Frontal cortex (tissue), 4 donors: ENCODE measurements around the gene RFTN1. TPM values are rescaled to one million over a fixed set of nuclear protein-coding genes. Genes with fewer than 3 reads are reported as not detected.

Source experiments
- DNase-seq, 2 donors: peaks; one replicate each; pipeline ENCODE4 v3.0.0; 2012; ENCODE audit warnings: low spot score in 2 of 2
- FAIRE-seq: peaks from 2 replicates; lab custom pipeline; 2012; peaks lifted over from hg19 to GRCh38; lab: Jason Lieb, UNC
- total RNA-seq: library from RNA; depleted of rRNA; stranded (reverse); fragments of >200 nt; gene quantifications from one replicate; pipeline ENCODE4 v1.2.3, GENCODE V29; 2014
- donor health status: control.
- donor health status: control.
- donor health status: control.

RFTN1 gene
- total RNA-seq, 1 donor from 2014 or later = 11.0 TPM

DNA sequence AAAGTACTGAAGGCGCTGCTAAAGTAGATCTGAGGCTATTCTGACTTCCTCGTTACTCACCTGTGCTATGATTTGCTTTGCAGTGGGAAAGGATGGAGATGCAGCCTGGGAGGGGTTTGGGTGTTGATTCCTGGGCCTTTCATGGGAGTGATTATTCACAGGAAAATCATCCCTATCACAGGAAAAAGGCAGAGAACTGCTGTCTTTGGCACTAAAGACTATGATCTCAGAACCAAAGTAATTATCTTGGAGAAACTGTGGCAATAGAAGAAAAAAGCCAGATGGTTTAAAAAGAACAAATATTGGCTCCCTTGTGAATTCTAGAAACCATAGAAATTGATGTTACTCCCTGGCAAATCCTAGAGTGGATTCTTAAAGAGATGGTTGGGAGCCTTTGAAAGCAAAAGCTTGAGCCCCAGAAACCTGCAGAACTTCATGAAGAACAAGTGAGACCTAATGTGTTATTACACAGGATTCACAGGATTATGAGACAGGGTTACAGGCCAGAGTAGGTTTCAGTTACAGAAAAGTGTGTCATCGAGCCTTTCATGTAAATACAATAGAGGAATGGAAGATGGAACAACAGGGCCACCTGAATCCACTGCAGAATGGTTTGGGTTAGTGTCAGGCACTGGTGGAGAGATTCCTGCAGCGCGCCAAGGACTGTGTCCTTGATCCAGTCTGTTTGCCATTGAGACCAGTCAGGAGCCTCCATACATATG lies 162.7 kb downstream of the RFTN1 start:
- no peak for FAIRE-seq
- no peak for DNase-seq

DNA sequence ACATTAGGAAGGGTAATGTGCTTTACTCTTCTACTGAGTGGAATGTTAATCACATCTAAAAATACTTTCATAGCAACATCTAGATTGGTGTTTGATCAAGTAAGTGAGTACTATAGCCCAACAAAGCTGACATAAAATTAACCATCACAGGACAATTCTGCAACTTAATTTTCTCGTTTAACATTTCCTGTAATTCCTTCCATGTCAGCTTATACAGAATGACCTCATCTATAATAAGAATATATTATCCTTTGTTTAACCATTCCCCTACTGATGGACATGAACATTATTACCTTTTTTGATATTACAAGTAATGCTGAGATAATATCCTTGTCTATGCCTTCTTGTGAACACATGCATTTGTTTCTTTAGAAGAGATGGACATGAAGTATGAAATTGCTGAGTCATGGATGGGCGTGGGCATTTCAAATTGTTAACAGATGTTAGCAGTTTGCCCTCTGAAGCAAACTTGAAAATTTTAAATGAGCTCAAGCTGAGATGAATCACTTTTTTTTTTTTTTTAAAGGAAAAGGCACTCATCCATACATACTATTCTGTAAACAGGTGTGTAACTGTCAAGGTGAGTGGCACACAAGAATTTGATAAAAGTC lies 163.4 kb downstream of the RFTN1 start:
- FAIRE-seq (no peak), DNase-seq (no peak)

DNA sequence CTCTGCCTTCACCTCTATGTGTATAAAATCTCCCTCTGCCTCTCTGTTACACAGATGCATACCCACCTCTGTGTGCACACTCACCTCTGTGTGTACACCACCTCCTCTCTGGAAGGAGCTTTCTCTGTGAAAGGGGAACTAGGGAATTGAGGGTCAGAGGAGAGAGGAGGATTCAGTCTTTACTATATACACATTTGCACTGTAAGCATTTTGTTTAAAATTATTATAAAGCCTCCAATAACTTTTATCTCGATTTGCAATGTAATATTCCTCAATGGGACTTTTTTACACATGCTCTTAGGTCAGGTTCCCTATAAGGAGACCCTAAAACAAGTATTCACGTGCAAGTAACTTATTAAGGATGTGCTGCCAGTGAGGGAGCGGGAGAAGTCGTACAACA lies 166.0 kb downstream of the RFTN1 start:
- DNase-seq (no peak), FAIRE-seq (no peak)

DNA sequence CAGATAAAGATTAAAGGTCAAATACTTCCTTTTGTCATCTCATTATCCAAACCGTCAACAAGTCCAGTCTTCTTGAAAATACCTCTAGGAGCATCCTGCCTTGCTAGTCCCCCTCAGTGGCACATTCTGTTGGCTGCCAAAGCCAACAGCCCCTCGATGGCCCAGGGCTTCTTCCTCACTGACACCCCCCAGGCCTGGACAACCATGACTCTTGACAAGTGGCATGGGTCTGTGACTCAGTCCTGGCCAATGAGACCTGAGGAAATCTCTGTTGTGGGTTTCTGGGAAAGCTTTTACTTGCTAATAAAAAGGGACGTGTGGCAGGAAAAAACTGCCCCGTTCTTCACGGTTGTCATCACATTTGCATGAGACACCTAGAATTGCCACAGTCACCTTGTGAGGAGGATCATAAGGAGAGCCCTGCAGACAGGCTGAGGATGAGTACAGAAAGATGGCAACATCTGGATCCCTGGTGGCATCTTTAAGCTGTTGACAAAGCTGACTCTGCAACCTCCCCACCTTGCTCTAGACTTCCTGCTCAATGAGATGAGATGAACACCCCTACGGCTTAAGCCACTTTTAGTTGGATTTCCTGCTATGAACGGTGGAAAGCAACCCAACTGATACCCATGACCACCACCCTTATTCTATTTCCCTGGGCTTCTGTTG lies 167.0 kb downstream of the RFTN1 start:
- FAIRE-seq (no peak), DNase-seq (no peak)

DNA sequence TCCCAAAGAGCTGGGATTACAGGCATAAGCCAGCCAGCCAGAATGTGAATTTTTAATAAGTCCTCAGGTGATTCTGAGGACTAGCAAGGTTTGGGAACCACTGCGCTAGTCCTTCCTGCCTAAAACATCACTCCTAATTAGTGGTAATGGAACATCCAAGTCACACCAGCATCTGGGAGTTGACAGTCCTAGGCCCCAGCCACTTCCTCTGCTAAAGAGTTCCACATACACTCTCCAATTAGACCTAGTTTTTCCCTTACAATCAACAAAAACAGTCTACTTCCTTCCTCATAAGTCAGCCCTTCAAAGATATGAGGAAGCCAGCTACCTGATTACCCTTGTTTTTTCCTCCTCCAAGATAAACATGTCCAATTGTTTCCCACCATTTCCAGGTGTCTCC lies 170.4 kb downstream of the RFTN1 start:
- no peak for FAIRE-seq
- DNase-seq = no peak

DNA sequence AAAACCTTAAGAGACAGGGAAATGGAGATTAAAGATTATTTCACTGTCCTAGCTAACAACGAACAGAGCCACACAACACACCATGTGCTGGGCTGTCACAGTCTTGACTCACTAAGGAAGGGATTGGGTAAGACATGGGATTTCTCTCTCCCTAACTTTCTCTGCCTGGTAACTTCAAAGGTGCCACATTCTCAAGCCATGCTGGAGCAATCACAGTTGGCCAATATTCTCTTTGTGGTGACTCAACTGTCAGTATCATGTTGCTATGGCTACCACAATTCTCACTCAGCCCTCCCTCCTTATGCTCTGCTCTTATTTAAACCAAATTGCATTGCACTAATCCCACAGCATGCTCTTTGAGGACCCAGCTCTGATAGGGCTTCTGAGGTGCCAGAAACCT lies 174.5 kb downstream of the RFTN1 start:
- no peak for DNase-seq

DNA sequence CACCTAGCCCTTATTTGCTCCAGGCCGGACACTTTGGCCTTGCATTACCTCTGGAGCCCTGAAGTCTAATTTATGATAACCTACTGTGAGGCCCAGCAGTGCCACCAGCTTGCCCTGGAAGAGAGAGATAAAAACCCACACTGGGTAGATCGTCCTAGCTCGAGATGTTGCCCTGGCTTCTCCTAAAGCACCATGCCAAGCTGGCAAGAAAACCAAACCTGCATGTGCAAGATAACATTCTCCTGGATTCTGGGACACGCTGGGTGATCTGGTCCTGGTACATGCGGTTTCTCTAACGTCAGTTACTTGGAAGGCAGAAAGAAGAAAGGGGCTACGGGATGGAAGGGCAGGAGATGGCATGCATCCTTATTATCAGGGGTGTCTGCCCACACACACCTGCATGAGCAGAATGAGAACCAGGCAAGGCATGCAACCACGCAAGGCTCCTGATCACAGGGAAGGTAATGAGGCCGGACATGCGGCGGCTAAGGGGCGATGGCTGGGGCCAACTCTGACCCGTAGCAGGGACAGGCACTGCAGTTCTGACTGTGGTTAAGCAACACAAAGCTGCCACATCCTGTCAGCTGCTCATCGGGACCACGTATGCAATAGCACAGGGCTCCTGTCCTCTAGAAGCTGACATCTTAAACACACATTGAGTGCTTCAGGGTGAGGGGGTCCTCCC lies 175.5 kb downstream of the RFTN1 start:
- no peak for DNase-seq
- no peak for FAIRE-seq

More for the DNA sequence above, 174.5 kb downstream of the RFTN1 start:
- no peak for FAIRE-seq

DNA sequence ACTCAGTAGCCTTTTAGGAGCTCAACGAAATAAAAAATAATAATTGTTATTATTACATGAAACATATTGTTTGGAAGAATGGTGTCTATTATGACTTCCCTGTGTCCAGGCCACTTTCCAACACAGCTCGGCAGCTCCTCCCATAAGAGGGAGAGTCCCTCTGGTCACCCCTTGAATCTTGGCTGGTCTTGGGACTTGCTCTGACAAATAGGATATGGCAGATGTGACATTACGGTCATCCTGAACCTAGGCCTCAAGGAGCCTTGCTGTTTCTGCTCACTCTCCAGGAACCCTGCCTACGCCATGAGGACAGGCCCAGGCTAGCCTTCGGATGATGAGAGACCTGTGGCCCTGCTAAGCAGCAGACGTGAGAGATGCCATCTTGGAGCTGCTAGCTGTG lies 176.7 kb downstream of the RFTN1 start:
- DNase-seq (no peak), FAIRE-seq (no peak)

DNA sequence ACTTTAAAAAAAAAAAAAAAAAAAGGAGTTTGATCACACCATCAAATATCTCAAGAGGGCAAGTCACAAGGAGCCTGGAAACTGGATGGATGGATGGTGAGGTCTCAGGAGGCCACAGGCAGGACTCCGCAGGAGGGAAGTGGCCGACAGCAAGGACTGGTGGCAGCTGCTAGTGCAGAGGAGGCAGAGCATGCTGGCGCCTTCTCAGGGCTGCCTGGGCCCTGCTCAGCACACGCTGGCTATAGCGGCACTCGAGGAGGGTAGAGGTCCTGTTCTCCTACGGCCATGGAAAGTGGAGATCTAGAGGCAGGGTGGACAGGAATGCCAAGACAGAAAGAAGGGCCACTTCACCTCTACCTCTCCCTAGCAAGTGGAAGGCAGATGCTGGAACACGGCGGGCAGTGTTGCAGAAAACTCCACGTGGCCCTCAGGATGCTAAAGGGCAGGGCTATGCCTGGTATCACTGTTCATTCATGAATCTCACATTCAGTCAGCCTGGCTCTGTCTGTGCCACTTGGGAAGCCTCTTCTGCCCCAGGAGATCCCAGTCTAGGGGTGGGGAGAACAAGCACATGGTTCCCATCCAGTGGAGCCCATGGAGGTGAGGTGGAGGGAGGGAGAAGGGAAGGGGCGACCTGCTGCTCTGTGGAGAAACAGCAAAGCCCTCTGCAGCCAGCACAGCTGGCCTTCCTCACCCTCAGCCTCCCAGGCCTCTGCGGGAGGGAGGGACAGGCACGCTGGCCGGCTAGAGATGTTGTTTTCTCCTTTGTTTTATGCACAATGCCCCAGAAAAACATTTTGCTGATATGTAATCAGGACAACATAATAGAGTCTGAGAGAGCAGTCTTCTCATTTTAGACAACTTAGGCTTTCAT lies 177.5 kb downstream of the RFTN1 start:
- FAIRE-seq = no peak
- DNase-seq = no peak

DNA sequence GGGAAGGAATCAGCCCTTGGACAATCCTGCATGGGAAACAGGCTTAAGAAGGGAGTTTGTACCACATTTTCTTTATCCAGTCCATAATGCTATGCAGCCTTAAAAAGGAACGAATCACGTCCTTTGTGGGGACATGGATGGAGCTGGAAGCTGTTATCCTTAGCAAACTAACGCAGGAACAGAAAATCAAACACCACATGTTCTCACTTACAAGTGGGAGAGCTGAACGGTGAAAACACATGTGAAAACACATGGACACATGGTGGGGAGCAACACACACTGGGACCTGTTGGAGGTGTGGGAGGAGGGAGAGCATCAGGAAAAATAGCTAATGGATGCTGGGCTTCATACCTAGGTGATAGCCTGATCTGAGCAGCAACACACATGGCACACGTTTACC lies 178.2 kb downstream of the RFTN1 start:
- DNase-seq = no peak
- FAIRE-seq = no peak

DNA sequence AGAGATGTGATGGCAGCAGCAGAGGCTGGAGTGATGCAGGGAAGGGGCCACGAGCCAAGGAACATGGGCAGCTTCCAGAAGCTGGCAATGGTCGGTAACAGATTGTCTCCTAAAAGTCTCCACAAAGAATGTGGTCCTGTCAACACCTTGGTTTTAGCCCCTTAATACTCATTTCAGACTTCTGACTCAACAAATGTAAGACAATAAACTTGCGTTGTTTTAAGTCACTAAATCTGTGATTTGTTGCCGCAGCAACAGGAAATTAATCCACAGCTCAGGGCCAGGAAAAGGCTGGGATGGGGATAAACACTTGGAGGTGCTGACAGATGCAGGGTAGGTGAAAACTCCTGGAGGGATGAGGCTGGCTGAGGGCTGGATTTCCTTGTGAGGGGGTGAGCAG lies 178.6 kb downstream of the RFTN1 start:
- FAIRE-seq = no peak
- no peak for DNase-seq

DNA sequence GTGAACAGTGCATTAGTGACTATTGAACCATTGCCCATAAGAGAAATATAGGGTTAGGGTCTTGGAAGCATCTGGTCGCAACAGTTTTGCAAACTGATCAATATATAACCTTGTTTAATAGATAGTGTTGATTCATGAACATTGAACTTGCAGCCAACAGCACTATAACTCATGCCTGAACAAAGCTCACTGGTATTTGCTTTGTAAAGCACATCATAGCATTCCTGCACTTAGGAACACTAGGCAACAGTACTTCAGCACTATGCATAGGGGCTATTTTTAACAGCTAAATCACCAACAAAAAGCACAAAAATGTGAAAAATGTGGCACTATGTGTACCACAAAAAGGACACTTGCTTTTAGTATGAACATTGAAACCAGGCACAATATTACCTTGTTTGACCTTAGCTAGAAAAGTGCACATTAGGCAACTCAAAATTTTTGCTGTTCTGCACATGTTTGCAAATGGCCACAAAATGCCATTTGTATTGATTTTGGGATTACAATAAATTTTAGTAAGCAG lies 180.5 kb downstream of the RFTN1 start:
- FAIRE-seq (no peak), DNase-seq (no peak)

DNA sequence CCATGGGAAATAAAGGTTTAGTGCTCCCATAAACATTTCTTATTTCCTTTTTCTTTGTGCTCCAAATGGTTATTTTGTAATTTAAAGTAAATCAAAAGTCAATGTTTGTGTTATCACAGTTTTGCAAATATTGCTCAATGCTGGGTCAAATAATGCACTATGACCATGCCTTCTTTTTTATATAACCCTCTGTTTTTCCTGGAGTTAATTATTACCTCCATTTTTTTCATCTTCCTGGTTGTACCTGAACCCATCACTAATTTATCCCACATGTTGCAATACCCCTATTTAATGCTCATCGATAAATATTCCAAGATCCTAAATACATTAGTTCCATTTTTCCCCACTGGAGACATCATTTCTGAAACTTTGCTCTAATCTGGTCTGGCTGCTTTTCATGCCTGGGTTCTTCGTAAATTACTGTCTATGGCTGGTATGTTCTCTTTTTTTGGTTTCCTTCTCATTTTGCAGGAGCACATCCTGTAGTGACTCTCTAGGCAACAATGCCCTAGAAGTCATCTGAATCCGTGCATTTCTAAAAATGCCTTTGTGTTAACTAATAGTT lies 182.1 kb downstream of the RFTN1 start:
- DNase-seq (no peak), FAIRE-seq (no peak)

DNA sequence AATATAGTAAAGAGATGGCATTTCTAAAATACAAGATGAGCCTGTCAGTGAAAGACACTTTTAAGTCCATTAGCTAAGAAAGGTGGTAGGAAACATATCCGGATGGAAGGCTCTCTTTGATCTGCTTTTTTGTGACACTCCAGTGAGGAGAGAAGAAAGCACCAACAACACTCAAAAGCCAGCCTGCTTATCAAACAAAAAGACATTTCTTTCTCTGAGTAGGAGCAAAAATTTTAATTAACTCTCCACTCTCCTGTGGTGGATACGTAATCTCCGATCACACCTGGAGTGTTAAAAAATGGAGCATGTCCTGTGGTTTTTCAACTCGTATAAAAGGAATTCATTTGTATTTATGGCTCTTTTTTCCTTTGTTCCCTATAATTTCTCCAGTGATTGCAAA lies 183.1 kb downstream of the RFTN1 start:
- no peak for DNase-seq

DNA sequence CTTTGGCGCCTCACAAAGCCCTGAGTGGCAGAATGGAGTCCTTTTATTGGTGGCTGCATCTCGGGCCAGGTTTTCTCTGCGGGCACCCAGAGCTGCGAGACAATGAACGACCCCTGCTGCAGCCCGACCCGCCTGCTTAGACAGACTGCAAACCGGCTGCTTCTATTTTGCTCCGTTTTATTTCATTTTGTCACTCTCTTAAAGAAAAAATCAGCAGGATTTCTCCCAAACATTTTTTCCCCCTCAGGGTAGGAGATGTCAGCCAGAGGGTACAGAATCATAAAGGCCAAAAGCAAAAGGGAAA lies 183.7 kb downstream of the RFTN1 start:
- FAIRE-seq (no peak), DNase-seq (no peak)

More for the DNA sequence above, 183.1 kb downstream of the RFTN1 start:
- no peak for FAIRE-seq

DNA sequence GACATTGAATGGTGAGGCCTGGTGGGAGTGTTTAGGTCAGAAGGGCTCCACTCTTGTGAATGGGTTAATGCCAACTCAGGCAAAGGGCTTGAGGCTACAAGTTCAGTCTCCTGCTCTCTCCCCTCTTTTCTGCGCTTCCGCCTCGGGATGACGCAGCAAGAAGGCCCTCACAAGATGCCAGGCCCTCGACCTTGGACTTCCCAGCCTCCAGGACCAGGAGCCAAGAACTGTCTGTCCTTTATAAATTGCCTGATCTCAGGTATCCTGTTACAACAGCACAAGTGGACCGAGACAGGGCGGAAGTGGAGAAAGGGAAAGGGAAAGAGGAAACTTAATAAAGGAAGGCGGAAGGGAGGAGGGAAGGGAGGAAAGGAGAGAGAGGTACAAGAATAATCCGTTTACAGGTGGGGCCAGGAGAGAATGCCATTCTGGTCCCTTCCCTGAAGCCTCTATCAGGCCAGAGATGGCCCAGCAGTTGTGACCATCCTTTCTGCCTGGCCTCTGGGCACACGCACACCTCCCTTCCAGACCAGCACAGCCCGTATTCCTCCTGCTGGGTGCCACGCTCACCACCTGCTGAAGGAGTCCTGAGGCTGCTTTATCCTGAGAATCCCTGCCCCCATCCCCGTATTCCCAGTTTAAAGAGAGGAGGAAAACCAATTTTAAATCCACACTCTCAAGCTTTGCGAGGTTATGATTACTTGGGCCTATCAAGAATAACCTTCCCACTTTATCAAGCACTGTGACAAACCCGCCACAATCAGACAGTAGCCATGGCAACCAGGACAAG lies 184.3 kb downstream of the RFTN1 start:
- DNase-seq (no peak), FAIRE-seq (no peak)

DNA sequence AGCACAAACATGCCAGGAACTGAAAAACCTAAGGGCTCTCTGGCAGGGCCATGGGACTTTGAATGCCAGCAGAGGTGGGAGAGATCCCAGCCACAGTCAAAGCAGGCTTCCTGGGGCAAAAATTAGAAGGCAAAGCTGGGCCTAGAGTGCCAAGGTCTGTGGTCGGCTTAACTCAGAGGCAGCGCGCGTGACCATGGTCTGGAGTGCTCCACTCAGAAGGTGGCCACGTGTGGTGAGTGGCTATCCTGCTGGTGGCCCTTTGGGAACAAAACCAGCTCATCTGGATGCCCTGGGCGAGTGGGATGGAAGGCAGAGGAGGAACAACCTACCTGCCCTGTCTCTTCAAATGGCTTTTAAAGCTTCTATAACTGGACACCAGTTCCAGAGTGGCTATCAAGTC lies 185.4 kb downstream of the RFTN1 start:
- DNase-seq (no peak), FAIRE-seq (no peak)

DNA sequence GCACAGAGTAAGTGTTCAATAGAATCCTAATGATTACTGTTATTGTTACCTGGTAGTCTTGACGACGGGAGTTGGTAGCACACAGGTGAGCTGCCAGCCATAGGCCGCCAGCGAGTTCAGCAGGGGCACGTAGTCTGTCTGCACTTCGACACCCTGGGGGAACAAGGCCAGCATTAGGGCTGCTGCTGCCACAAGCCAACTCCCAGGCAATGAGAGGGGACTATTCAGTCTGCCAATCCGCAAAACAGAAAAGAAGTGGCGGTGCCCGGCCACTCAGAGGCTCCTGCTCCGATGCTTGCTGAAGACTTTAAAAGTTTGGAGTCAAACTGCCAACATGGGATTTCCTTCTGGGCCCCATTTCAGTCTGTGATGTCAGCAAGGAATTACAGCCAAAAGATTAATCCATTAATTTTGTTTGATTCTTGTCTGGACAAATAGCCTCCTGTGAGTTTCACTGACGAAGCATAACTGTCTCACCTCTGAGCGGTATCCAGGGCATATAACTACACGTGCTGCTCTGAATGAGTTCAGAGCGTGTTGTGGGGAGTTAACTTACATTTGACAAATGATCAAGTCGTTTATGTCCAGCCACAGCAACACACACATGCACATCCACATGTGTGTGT lies 186.7 kb downstream of the RFTN1 start:
- no peak for DNase-seq
- no peak for FAIRE-seq
